Cerebellar nuclear complex (tissue), 1 donor: ENCODE results near the gene CTBP2.

ENCODE experiments used
- DNase-seq, 2 experiments: peaks; one replicate each; lab custom pipeline; 2025; lab: John Stamatoyannopoulos, UW

The CTBP2 gene

DNA sequence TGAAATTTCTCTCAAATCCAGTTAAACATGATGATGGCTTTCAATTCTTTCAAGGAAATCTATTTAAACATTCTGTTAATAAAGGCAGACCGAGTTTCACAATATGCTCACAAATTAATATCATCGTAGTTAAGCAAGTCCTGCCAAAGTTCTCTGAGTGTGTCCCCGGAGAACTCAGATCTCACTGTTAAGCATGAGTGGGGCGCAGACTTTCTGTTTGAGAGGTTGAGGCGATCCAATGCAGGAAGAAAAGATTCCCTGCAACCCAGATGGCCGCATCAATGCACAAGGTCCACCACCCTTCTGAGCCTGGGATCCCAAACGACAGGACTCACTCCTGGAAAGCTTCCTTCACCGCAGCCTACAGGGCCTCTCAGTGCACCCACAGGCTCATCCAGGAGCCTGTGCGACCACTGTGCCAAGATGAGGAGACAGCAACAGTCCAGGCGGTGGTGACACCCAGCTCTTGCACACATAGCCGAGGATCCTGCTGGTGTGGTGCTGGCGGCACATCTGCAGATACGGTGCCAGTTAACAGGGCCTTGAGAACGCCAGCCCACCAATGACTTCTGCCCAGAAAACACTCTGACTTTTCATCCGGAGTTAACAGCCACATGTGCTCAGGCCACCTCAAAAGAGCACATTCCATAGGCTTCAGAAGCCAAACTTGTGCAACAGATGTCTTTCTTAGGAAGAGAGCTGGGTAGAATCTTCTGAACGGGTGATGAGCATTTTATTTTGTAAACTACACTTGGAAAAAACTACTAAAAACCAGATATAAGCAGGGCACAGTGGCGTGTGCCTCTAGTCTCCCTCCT is 116.3 kb downstream of the CTBP2 start:
- DNase-seq: no peak

GRCh38 chr10:125041856-125042506 is 118.4 kb downstream of the CTBP2 start:
- no peak for DNase-seq

- DNase-seq: no peak
Observed at GRCh38 chr10:125039354-125039769, 121.0 kb downstream of the CTBP2 start.

DNA sequence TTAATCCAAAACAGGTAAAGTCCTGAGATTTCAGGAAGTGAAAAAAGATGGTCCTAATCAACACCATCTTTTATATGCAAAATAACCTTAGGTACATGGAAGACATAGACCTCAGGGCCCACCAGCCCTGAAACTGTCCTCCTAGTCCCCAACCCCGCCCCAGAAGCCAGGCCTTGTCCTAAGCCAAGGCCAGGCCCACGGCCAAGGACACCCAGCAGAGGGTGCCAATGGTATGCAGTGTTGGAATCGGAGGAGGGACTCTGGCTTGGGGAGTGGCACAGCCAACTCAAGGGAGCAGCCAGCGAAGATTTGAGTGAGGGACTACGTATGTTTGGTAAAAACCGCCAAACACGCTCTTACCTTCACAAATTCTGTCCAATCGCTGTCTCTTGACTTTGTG is 121.7 kb downstream of the CTBP2 start:
- DNase-seq: peak in 1 of 2 experiments; percentile 45

- DNase-seq: no peak
Observed at GRCh38 chr10:125037145-125037877, 123.1 kb downstream of the CTBP2 start.

DNA sequence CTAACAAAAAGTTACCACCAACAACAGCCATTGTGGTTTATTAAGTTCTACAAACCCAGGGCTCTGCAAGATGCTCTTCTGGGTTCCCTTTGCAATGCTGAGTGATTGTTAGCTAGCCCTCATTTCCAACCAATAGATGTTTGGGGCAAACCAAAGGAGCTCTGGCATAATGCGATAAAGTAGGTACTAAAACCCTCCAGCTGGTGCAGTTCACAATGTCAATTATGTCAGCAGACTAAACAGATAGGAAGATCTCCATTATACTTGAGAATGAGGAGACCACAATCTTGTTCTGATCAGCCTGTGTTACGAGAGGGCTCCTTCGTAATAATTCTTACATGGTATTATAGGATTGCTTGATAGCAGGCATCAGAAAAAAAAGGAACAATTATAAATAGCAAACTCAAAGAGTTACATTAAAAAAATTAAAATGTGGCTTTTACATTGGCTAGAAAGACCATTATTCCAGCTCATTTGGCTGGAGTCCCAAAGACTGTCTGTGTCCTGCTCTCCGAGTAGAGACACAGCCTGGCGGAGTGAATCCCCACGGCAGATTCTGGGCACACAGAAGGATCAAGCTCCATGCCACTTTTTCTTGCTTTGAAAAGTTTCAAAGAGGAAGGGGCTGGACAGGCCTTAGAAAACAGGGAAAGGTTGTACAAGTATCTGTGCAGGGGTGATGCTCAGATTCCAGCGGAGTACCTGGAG is 124.6 kb downstream of the CTBP2 start:
- no peak for DNase-seq

DNA sequence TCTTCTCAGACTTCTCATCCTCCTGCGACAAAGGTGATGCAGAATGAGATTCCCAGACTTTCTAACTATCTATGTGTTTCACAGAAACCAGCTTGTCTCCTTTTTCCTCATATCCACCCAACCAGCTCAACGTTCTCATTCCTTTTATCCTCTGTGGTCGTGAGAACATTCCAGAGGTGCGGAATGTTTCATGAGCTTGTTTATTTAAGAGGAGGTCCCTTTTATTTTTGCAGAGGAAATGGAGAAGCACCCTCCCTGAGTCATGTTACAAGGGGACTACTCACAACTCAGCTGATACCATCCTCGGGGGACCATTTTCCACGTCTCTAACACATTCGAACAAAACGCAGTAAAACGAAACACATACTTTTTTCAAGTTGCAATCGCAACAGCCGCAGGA is 125.2 kb downstream of the CTBP2 start:
- DNase-seq: no peak

DNA sequence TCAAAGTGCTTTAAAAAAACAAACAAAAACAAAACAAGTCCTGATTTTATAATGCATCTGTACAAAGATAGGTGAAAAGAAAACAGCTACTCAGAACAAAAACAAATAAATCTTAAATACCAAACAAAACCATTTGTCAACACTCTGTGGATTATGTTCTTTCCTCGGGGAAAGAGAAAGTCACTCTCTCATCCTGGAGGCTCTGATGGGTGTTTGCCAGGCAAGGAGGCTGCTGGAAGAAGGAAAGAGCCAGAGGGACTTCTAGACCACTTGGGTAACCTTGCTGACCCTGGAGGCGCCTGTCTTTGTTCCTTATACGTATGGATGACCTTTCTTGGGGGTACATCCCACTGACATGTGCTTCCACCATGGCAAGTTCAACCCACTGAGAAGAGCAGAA is 125.7 kb downstream of the CTBP2 start:
- no peak for DNase-seq

- DNase-seq: peak in 1 of 2 experiments; percentile 54
Observed at GRCh38 chr10:125033146-125033924, 127.0 kb downstream of the CTBP2 start.

DNA sequence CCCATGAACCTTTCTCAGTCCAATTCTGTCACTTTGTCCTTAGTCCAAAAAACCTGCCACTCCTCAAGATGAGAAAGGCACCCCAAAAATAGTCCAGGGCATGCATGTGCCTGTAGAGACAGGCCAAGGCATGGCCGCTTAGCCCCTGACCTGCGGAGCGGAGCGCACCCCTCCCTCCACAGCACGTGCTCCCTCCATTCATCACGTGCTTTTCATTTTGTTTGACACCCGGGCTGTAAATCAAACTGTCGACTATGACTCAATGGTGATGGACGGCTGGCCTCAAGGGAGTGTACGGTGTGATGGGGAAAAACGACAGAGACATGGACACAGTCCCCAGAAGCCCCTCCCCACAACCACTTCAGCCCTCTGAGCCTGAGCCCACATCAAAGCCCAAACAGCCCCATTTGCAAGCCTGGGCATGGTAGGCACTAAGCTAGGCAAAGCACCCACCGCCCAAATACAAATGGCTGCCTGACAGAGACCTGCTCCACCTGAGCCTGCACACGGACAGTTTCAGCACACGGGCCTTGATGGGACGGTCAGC is 127.8 kb downstream of the CTBP2 start:
- no peak for DNase-seq

DNA sequence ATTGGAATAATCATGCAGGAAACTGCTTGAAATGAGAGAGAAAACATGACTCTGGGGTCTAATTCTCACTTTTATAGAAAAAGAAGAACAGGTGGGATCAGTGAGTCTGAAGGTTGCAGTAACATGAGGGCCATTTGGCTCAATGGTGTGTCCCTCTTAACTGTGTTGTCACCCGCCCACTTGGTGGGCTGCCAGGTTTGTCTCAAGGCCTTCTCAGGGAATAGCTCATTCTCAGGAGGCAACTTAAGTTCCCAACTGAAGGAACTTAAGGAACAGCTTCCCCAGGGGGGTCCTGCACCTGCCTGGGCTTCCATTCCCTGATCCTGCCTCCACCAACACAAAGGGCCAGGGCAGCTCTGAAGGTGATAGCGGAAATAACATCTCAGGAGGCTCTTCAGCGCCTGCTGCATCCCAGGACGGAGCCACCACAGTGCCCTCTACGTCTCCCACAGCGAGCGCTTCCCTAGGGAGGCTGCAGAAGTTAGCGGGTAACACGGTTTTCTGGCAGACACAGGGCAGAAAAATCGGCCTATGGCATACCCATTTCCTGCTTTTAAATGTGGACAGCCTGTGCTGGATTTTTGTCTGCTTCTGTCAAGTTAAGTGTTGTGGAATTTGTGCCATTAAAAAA is 129.7 kb downstream of the CTBP2 start:
- DNase-seq: no peak

- DNase-seq: no peak
Observed at GRCh38 chr10:125029584-125030242, 130.7 kb downstream of the CTBP2 start.

DNA sequence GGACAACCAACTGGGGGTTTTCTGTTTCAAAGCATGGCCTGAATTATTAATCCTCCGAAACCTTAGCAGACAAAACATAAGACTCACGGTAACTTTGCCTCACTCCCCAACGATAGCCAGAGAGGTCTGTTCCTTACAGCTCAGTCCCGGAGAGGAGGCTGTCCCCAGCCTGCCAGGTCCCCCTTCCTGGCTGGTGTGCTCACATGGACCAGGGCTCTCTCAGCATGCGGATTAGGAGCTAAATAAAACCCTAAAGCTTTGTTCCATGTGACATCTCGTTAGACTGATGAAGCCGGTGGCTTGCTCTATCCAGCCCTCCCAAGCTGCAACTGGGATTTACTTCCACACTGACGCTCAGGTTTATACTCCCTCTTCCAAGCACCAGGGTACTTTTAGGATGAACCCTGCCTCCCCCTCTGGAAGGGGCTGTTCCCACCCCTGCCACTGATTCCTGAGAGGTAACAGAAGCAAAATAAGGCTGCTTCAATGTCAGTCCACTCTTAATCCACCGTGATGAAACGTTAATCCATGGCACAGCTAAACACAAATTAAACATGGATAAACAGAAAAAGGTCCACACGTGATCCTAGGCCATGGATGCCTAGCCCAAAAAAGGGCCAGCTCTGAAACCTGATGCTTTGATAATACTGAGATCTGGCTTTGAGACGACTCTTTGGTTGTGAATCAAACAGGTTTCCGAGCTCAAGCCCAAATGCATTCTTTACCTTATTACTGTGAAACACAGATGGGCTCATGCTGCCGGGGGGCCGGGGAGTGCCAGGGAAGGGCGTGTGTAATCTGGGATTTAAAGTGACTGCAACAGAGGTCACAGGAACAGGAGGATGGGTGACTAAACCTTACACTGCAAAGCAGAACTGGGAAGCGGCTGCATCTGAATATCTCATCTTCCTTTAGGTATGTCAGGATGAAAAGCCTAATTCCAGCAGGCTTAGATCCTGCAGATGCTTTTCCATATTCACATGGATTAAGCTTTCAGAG is 132.2 kb downstream of the CTBP2 start:
- peak; percentile 23 to 47 for DNase-seq

DNA sequence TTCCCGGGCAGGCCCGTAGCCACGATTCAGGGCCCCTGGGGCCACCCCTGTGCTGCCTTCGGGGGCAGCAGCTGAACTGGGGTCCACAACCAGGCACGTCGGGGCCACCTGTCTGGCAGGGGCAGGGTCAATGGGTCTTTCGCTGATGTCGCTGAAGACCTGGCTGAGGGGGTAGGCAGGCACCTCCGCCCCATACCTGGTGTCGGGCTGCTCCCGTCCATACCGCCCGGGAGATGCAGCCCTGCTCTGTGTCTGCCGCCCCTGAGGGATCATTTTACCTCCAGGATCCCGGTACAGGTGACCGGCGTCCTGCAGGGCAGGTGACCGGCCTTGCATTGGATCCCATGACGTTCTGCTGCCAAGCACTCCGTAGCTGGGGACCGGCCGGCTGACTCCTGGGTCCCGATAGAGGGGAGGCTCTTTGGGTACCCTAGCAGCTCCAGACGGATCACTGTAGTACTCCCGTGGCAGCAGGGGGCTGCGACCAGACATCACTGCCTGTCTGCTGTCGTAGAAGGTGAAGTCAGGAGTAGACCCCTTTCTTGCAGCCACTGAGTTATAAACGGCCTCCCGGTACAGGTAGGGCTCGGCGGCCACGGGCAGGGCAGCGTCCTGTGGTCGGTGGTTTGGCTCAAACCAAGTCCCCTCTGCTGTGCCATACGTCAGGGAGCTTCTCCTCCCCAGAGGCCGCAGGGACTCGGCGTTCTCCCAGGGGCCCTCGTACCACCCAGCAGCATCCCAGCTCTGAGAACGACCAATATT is 133.2 kb downstream of the CTBP2 start:
- DNase-seq: no peak

- DNase-seq: no peak
Observed at GRCh38 chr10:125026036-125026931, 134.1 kb downstream of the CTBP2 start.

DNA sequence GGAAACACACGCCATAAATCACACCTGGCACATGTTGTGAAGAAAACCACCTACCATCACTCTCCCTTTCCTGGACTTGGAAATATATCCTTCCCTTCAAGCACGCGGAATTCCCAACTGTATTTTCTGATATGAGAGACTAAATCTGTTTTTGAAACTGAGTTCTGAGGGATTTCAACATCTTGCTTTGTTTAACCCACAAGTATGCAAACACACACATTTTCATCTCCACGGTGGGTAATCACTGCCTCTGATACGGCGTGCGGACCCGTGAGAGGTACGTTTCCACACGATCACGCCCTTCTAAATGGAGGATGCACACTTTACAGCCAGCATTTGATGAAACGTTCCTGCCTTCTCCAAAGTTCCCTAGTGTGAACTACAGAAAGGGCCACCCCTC is 135.0 kb downstream of the CTBP2 start:
- DNase-seq: no peak
